Gastroesophageal sphincter (tissue), 4 donors: ENCODE data around the gene STXBP6. TPM values are rescaled to one million over a fixed set of nuclear protein-coding genes. Genes with fewer than 3 reads are reported as not detected.
"Not testable (repeated sequence)": the region's sequence is repeated elsewhere in the genome, so short reads cannot be mapped to it uniquely, and the experiment has no call there.

Experiments used
- ATAC-seq: fragments of 150-250 bp; one replicate; pipeline ENCODE4 v1.9.1; 2016; ENCODE audit warnings: mild to moderate bottlenecking, moderate library complexity
- H3K27ac ChIP-seq, 4 donors: fragments of 200-600 bp; sonication (generic) in 3 of 4; 1 replicate in 3 of 4; 2 replicates in 1 of 4; pipeline ENCODE4 v1.5.1; 2016 to 2019
- H3K27me3 ChIP-seq: fragments of 200-600 bp; sonication (generic); one replicate; pipeline ENCODE4 v1.5.1; 2019
- H3K36me3 ChIP-seq, 2 donors: fragments of 200-600 bp; sonication (generic); one replicate each; pipeline ENCODE4 v1.5.1; 2019; ENCODE audit warnings: control low read depth in 1 of 2
- H3K4me1 ChIP-seq, 3 donors: fragments of 200-600 bp; sonication (generic); 1 replicate in 2 of 3; 2 replicates in 1 of 3; pipeline ENCODE4 v1.5.1; 2016 to 2019; ENCODE audit warnings: control low read depth in 2 of 3
- H3K4me3 ChIP-seq, 2 donors: fragments of 200-600 bp; sonication (generic); one replicate each; pipeline ENCODE4 v1.5.1; 2019; ENCODE audit warnings: mild to moderate bottlenecking in 1 of 2, moderate library complexity in 1 of 2
- H3K9me3 ChIP-seq, 3 donors: fragments of 200-600 bp; sonication (generic); one replicate each; pipeline ENCODE4 v1.5.1; 2017 to 2019; ENCODE audit warnings: control low read depth in 2 of 3
- CTCF ChIP-seq, 4 experiments: fragments of 200-600 bp in 2 of 4; fragments of 450-650 bp in 2 of 4; sonication (generic) in 1 of 4; IDR thresholded peaks; one replicate each; pipeline ENCODE4 v1.5.1; 2017 to 2019; ENCODE audit warnings: antibody characterized with exemption in 4 of 4, mild to moderate bottlenecking in 2 of 4, moderate library complexity in 2 of 4
- EP300 ChIP-seq: sonication (generic); formaldehyde crosslinking; IDR thresholded peaks from one replicate; pipeline ENCODE4 v1.6.1; 2017; ENCODE audit warnings: antibody characterized with exemption, mild to moderate bottlenecking
- POLR2A ChIP-seq, 2 donors: fragments of 450-650 bp; IDR thresholded peaks; one replicate each; pipeline ENCODE4 v1.6.1; 2017; ENCODE audit warnings: antibody characterized with exemption in 2 of 2, mild to moderate bottlenecking in 2 of 2, moderate library complexity in 1 of 2
- POLR2AphosphoS5 ChIP-seq: sonication (generic); formaldehyde crosslinking; IDR thresholded peaks from one replicate; pipeline ENCODE4 v1.6.1; 2017; ENCODE audit warnings: antibody characterized with exemption
- WGBS, 2 donors: methylation state at CpG; one replicate each; pipeline ENCODE4 v1.1.5; 2018; ENCODE audit warnings: low coverage in 1 of 2; 5-methylcytosine and 5-hydroxymethylcytosine counted together
- total RNA-seq, 4 donors: library from RNA; depleted of rRNA; stranded (reverse); fragments of >200 nt; gene quantifications; one replicate each; pipeline ENCODE4 v1.1.0, GENCODE V29; 2016

STXBP6 gene
- total RNA-seq, 4 donors from 2014 or later = 29.3 to 55.7 (median 44.0) TPM

- WGBS, 2 donors = 40 to 62% methylated on average over 5 to 6 of the region's 6 CpGs
- peak overlapping the region in 2 of 4 donors; percentile 14 to 32 for H3K27ac ChIP-seq
These were observed 275.6 kb downstream of the STXBP6 start for GRCh38 chr14:24774187-24774915.

GRCh38 chr14:24773564-24773963 is 276.4 kb downstream of the STXBP6 start:
- not testable (repeated sequence) for H3K4me3 ChIP-seq, H3K27ac ChIP-seq, H3K9me3 ChIP-seq, ATAC-seq, H3K27me3 ChIP-seq, H3K4me1 ChIP-seq, H3K36me3 ChIP-seq
- WGBS, 2 donors = 67 to 78% methylated on average over 1 of the region's 1 CpG

More at GRCh38 chr14:24774187-24774915, 275.6 kb downstream of the STXBP6 start:
- Histone ChIP-seq H3K4me3 (no peak overlapping the region), H3K36me3 (no peaks in the 10 kb centered on the region), H3K27me3 (no peaks in the 10 kb centered on the region), H3K4me1 (peaks cover 0 to 4% (median 0%) of the 10 kb centered on the region in 3 donors), H3K9me3 (no peaks in the 10 kb centered on the region)
- ATAC-seq = no peak
- TF ChIP-seq EP300 (no peak), POLR2AphosphoS5 (no peak), POLR2A (IDR thresholded peaks at IDR 0.05) (no peak), CTCF (IDR thresholded peaks at IDR 0.05) (no peak)

- no peak for TF ChIP-seq EP300
- no peak for TF ChIP-seq POLR2A (IDR thresholded peaks at IDR 0.05)
- no peak for TF ChIP-seq CTCF (IDR thresholded peaks at IDR 0.05)
- TF ChIP-seq POLR2AphosphoS5 = no peak
- H3K4me1 ChIP-seq = no peaks in the 10 kb centered on the region
- no peak overlapping the region for H3K4me3 ChIP-seq
- no peaks in the 10 kb centered on the region for H3K27me3 ChIP-seq
- H3K36me3 ChIP-seq = no peaks in the 10 kb centered on the region
- WGBS, 2 donors = 67 to 75% methylated on average over 1 to 2 of the region's 2 CpGs
- H3K27ac ChIP-seq = no peak overlapping the region
- H3K9me3 ChIP-seq = no peaks in the 10 kb centered on the region
- no peak for ATAC-seq
These were observed 283.5 kb downstream of the STXBP6 start for GRCh38 chr14:24766434-24766833.

GRCh38 chr14:24761141-24761540 is 288.8 kb downstream of the STXBP6 start:
- ATAC-seq = no peak
- H3K27me3 ChIP-seq = no peaks in the 10 kb centered on the region
- WGBS, 2 donors = 54 to 64% methylated on average over 2 of the region's 2 CpGs
- no peaks in the 10 kb centered on the region for H3K4me1 ChIP-seq
- H3K36me3 ChIP-seq = no peaks in the 10 kb centered on the region
- no peak overlapping the region for H3K4me3 ChIP-seq
- no peaks in the 10 kb centered on the region for H3K9me3 ChIP-seq
- no peak overlapping the region for H3K27ac ChIP-seq
- TF ChIP-seq EP300 (no peak), CTCF (IDR thresholded peaks at IDR 0.05) (no peak), POLR2A (IDR thresholded peaks at IDR 0.05) (no peak), POLR2AphosphoS5 (no peak)
